Heart left ventricle (tissue), 16 donors: ENCODE data around the gene VWA8. TPM values are rescaled to one million over a fixed set of nuclear protein-coding genes. Genes with fewer than 3 reads are reported as not detected.
A peak's percentile ranks its signal among the peaks of the same experiment; 100 is the strongest.

Experiments
- ATAC-seq, 4 donors: fragments of 200-7000 bp; cut with Tn5 transposase; one replicate each; pipeline ENCODE4 v1.9.1; 2020 to 2022; ENCODE audit warnings: moderate library complexity in 4 of 4, mild to moderate bottlenecking in 3 of 4, moderate number of reproducible peaks in 1 of 4
- DNase-seq, 5 donors: peaks; one replicate each; pipeline ENCODE4 v3.0.0-alpha.2; 2020
- H3K27ac ChIP-seq, 12 donors: fragments of 200-600 bp; sonication (generic) in 4 of 12; one replicate each; pipeline versions ENCODE4 v1.5.0 to v1.8.0; 2016 to 2022; ENCODE audit warnings: mild to moderate bottlenecking in 2 of 12
- H3K27me3 ChIP-seq, 9 donors: fragments of 200-600 bp; sonication (generic) in 2 of 9; one replicate each; pipeline versions ENCODE4 v1.5.1 to v1.8.0; 2016 to 2022; ENCODE audit warnings: mild to moderate bottlenecking in 3 of 9
- H3K36me3 ChIP-seq, 9 donors: fragments of 200-600 bp; sonication (generic) in 2 of 9; one replicate each; pipeline versions ENCODE4 v1.5.0 to v1.8.0; 2018 to 2022; ENCODE audit warnings: mild to moderate bottlenecking in 2 of 9
- H3K4me1 ChIP-seq, 12 donors: fragments of 200-600 bp; sonication (generic) in 4 of 12; one replicate each; pipeline versions ENCODE4 v1.5.0 to v1.8.0; 2016 to 2022; ENCODE audit warnings: mild to moderate bottlenecking in 3 of 12
- H3K4me3 ChIP-seq, 12 donors: fragments of 200-600 bp; sonication (generic) in 4 of 12; one replicate each; pipeline versions ENCODE4 v1.5.0 to v1.8.0; 2017 to 2022; ENCODE audit warnings: mild to moderate bottlenecking in 9 of 12, moderate library complexity in 4 of 12
- H3K9me3 ChIP-seq, 12 donors: fragments of 200-600 bp; sonication (generic) in 4 of 12; one replicate each; pipeline versions ENCODE4 v1.5.0 to v1.8.0; 2016 to 2022; ENCODE audit warnings: mild to moderate bottlenecking in 1 of 12
- CTCF ChIP-seq, 12 donors: fragments of 200-600 bp; sonication (generic) in 4 of 12; IDR thresholded peaks; one replicate each; pipeline versions ENCODE4 v1.5.0 to v1.8.0; 2018 to 2022; ENCODE audit warnings: antibody characterized with exemption in 12 of 12, mild to moderate bottlenecking in 5 of 12
- POLR2A ChIP-seq, 2 donors: fragments of 450-650 bp; IDR thresholded peaks; one replicate each; pipeline ENCODE4 v1.6.1; 2017; ENCODE audit warnings: antibody characterized with exemption in 2 of 2, mild to moderate bottlenecking in 2 of 2, moderate library complexity in 2 of 2
- WGBS, 4 donors: extraction: QIAGEN DNeasy Blood & Tissue Kit in 2 of 4; methylation state at CpG; one replicate each; pipeline versions ENCODE4 v1.1.5 to v1.1.7; 2013 to 2018; 5-methylcytosine and 5-hydroxymethylcytosine counted together
- intact Hi-C, 10 donors: fragments of 100-400 bp; cut with DNase I; formaldehyde crosslinking; loops; one replicate each; pipeline versions ENCODE4 v1.11.1 to v1.14.2; 2022
- polyA plus RNA-seq, 2 donors: library from polyadenylated mRNA; stranded (reverse); fragments of 200-250 nt; gene quantifications; one replicate each; pipeline ENCODE4 v1.2.3, GENCODE V29; 2013
- total RNA-seq, 9 donors: library from RNA; depleted of rRNA in 2 of 9; stranded (reverse); fragments of >200 nt in 2 of 9; fragmentation: NEBNext Ultra II Directional in 3 of 9; extraction: Animal tissue kit (Norgen Biotek cat#: 25700) in 3 of 9; gene quantifications; one replicate each; pipeline versions ENCODE4 v1.1.0 to v1.2.4, GENCODE V29; 2016 to 2023
- donor health status: ischemic (EF 13 %, LVEDD 7.1; RV severe dilation, severe dysfunction).
- donor health status: healthy with polysubstance abuse.
- donor health status: DM: no; HTN: yes; CAD: no.
- donor health status: DM: no; HTN: no; CAD: no.
- donor health status: ischemic (EF 25% LVEDD 6.9; RV normal size, moderate dysfunction).
- donor health status: ischemic (EF 25% LVEDD 5.7; RV mildly dilated, moderate dysfunction).
- donor health status: healthy.
- donor health status: DM: yes; HTN: yes; CAD: no.
- donor health status: ischemic (EF 35%, LVEDD 5.7; RV mildly dilated, moderate dysfunction).
- donor health status: nonischemic (EF 11% LVEDD 7.7; RV severe dilation, severe dysfunction).
- donor health status: DM: yes; HTN: yes; CAD: no.
- donor health status: PGD.
- donor health status: ischemic (EF 29% LVEDD 5.4; RV normal size, mild dysfunction).
- donor health status: nonischemic (EF 23%, LVEDD 6.1; RV moderate dilation, normal function).

Gene VWA8
- total and polyA plus RNA-seq, 11 donors = 12.1 to 64.1 (median 41.8) TPM

- Histone ChIP-seq H3K4me1 (peaks cover 0 to 56% (median 40%) of the 10 kb centered on the region in 12 donors), H3K27ac (peak overlapping the region in 11 of 12 donors; percentile 2 to 75 (median 57)), H3K27me3 (no peaks in the 10 kb centered on the region), H3K9me3 (no peaks in the 10 kb centered on the region), H3K36me3 (no peaks in the 10 kb centered on the region), H3K4me3 (no peak overlapping the region)
- TF ChIP-seq POLR2A (IDR thresholded peaks at IDR 0.05) = no peak
- TF ChIP-seq CTCF (IDR thresholded peaks at IDR 0.05) = no peak
- DNase-seq (no peak), ATAC-seq (peak; percentile 80 to 87 (median 82))
- 45 to 55% (median 52%) methylated on average over 1 of the region's 1 CpG for WGBS, 4 donors
- intact Hi-C loops = no loop called here
Observed at GRCh38 chr13:41706152-41706551, 254.8 kb downstream of the VWA8 start.

DNA sequence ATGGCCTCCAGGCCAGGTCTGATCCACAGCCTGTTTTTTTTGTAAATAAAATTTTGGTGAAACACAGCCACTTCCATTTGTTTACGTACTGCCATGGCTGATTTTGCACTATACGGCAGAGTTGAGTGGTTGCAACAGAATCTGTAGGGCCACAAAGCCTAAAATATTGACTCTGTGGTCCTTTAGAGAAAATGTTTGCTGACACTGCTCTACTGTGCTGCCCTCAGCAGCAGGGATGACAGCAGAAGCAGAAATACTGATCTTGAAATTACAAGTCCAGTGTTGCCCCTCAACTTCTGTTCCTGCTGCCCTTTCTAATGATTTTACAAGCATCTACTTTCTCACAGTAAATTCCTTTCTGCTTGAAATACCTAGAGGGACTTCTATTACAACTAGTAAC lies 258.4 kb downstream of the VWA8 start:
- ATAC-seq (no peak), DNase-seq (no peak)
- Histone ChIP-seq H3K4me3 (no peak overlapping the region), H3K36me3 (peaks cover 0 to 14% (median 2%) of the 10 kb centered on the region in 9 donors), H3K27me3 (no peaks in the 10 kb centered on the region), H3K27ac (peak overlapping the region in 1 of 12 donors; percentile 33), H3K9me3 (no peaks in the 10 kb centered on the region), H3K4me1 (peaks cover 0 to 49% (median 36%) of the 10 kb centered on the region in 12 donors)
- WGBS, 4 donors = 91 to 94% (median 92%) methylated on average over 2 of the region's 2 CpGs
- TF ChIP-seq CTCF (IDR thresholded peaks at IDR 0.05) (no peak), POLR2A (IDR thresholded peaks at IDR 0.05) (no peak)
- intact Hi-C loops = no loop called here

DNA sequence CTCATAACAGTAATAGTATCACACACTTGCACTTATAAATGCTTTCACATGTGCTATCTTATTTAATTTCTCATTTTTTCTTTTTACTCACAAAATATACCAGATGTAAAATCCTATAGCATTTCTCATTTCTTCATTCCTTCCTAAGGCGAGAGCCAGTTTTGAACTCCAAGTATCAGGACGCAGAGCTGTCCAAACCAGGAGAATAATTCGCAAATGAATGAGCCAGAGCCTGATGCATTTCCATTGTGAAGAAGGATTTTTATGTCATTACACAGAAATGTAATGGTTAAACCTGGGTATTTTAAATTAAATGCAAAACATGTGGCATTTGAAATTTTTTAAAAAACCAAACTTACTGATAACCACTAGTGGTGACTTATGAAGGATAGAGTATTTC lies 259.2 kb downstream of the VWA8 start:
- WGBS, 4 donors = 92 to 96% (median 94%) methylated on average over 3 of the region's 3 CpGs
- no peak overlapping the region for H3K4me3 ChIP-seq

DNA sequence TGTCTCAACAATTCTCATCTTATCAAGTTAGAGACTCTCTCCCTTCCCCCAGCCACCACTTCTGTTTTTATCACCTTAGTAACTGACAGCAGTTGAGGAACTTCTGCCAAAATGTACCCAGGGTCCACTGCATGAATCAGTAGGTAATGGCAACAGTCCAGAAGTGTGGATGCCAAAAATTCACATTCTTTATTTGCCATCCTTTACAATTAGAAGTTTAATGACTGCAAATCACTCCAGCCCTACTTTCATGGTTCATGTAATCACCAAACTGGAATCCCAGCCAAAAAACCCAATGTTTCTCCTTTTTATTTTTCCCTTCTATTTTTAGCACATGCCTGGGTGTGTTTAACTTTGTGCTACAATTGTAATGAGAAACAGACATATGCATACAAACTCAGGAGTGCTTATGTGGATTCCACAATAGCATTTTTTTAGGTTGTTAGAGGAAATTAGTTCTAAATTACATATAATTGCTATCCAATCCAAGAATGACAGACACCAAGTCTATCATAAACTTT lies 260.1 kb downstream of the VWA8 start:
- H3K4me1 ChIP-seq = peaks cover 0 to 40% (median 21%) of the 10 kb centered on the region in 12 donors
- intact Hi-C loops = no loop called here
- no peak for TF ChIP-seq POLR2A (IDR thresholded peaks at IDR 0.05)
- no peak for TF ChIP-seq CTCF (IDR thresholded peaks at IDR 0.05)
- H3K36me3 ChIP-seq = peaks cover 0 to 14% (median 2%) of the 10 kb centered on the region in 9 donors
- peak in 4 of 5 donors; percentile 26 to 38 (median 29) for DNase-seq
- peak overlapping the region in 8 of 12 donors; percentile 5 to 61 (median 40) for H3K27ac ChIP-seq
- no peaks in the 10 kb centered on the region for H3K9me3 ChIP-seq
- H3K4me3 ChIP-seq = no peak overlapping the region
- peak; percentile 64 to 86 (median 79) for ATAC-seq
- H3K27me3 ChIP-seq = no peaks in the 10 kb centered on the region

More for the DNA sequence above, 259.2 kb downstream of the VWA8 start:
- DNase-seq (no peak), ATAC-seq (no peak)
- Histone ChIP-seq H3K36me3 (peaks cover 0 to 14% (median 2%) of the 10 kb centered on the region in 9 donors), H3K9me3 (no peaks in the 10 kb centered on the region), H3K4me1 (peaks cover 0 to 41% (median 27%) of the 10 kb centered on the region in 12 donors), H3K27ac (peak overlapping the region in 3 of 12 donors; percentile 8 to 47 (median 25)), H3K27me3 (no peaks in the 10 kb centered on the region)
- intact Hi-C loops = no loop called here
- TF ChIP-seq CTCF (IDR thresholded peaks at IDR 0.05) = no peak
- TF ChIP-seq POLR2A (IDR thresholded peaks at IDR 0.05) = no peak
